Smooth muscle cell (in vitro differentiated cells): ENCODE data around the gene SPRN. TPM values are rescaled to one million over a fixed set of nuclear protein-coding genes. Genes with fewer than 3 reads are reported as not detected.

Source experiments
- DNase-seq: peaks from one replicate; lab custom pipeline; 2025; ENCODE audit not compliant: unreplicated experiment; lab: John Stamatoyannopoulos, UW
- H2AFZ ChIP-seq: fragments of 200-600 bp; sonication (generic); 2 replicates; pipeline ENCODE4 v1.6.0; 2016; ENCODE audit warnings: antibody characterized with exemption, low read depth, mild to moderate bottlenecking
- H3F3A ChIP-seq: fragments of 200-600 bp; sonication (generic); 2 replicates; pipeline ENCODE4 v1.6.0; 2017; ENCODE audit warnings: antibody characterized with exemption, low read depth
- H3K27ac ChIP-seq: fragments of 200-600 bp; sonication (generic); 2 replicates; pipeline ENCODE4 v1.5.1; 2016; ENCODE audit warnings: low read depth, mild to moderate bottlenecking
- H3K27me3 ChIP-seq: fragments of 200-600 bp; sonication (generic); 2 replicates; pipeline ENCODE4 v1.6.1; 2016; ENCODE audit warnings: low read depth, mild to moderate bottlenecking
- H3K36me3 ChIP-seq: fragments of 200-600 bp; sonication (generic); 2 replicates; pipeline ENCODE4 v1.5.1; 2016; ENCODE audit warnings: low read depth
- H3K4me1 ChIP-seq: fragments of 200-600 bp; sonication (generic); 2 replicates; pipeline ENCODE4 v1.5.1; 2016; ENCODE audit warnings: low read depth
- H3K4me2 ChIP-seq: fragments of 200-600 bp; sonication (generic); 2 replicates; pipeline ENCODE4 v1.6.0; 2016; ENCODE audit warnings: mild to moderate bottlenecking
- H3K4me3 ChIP-seq: fragments of 200-600 bp; sonication (generic); 2 replicates; pipeline ENCODE4 v1.5.1; 2016; ENCODE audit warnings: mild to moderate bottlenecking
- H3K79me2 ChIP-seq: fragments of 200-600 bp; sonication (generic); 2 replicates; pipeline ENCODE4 v1.6.0; 2016; ENCODE audit warnings: low read depth, mild to moderate bottlenecking
- H3K9ac ChIP-seq: fragments of 200-600 bp; sonication (generic); 2 replicates; pipeline ENCODE4 v1.6.0; 2016; ENCODE audit warnings: low read depth
- H3K9me3 ChIP-seq: fragments of 200-600 bp; sonication (generic); replicated peaks from 2 replicates; pipeline ENCODE4 v1.5.1; 2016; ENCODE audit warnings: low read depth
- H4K20me1 ChIP-seq: fragments of 200-600 bp; sonication (generic); 2 replicates; pipeline ENCODE4 v1.6.0; 2016; ENCODE audit warnings: low read depth
- CTCF ChIP-seq: fragments of 200-600 bp; sonication (generic); IDR thresholded peaks from 2 replicates; pipeline ENCODE4 v1.5.1; 2017; ENCODE audit warnings: borderline replicate concordance, mild to moderate bottlenecking, antibody characterized with exemption; ENCODE audit not compliant: insufficient read depth, poor library complexity, severe bottlenecking
- WGBS: methylation state at CpG from one replicate; pipeline ENCODE4 v1.1.7; 2016; ENCODE audit warnings: low lambda C conversion rate; 5-methylcytosine and 5-hydroxymethylcytosine counted together
- polyA plus RNA-seq: library from polyadenylated mRNA; unstranded; fragments of >200 nt; fragmentation: Nextera tagmentation; extraction: Ambion mirVana; gene quantifications from 2 replicates; pipeline ENCODE4 v1.2.1, GENCODE V29; 2016
- total RNA-seq: library from RNA; depleted of rRNA; stranded (reverse); fragments of >200 nt; gene quantifications from 2 replicates; pipeline ENCODE4 v1.2.3, GENCODE V29; 2014

SPRN gene
- total and polyA plus RNA-seq, 2 experiments from 2014 or later = 0.13 to 1.00 TPM

- WGBS = 97% methylated on average over 10 of the region's 10 CpGs
- Histone ChIP-seq H3K4me3 (no peak overlapping the region), H3K27ac (no peak overlapping the region), H3K36me3 (peaks cover 4% of the 10 kb centered on the region), H3K4me1 (no peaks in the 10 kb centered on the region), H3K79me2 (peaks cover 41% of the 10 kb centered on the region), H3K4me2 (no peak overlapping the region), H3K9me3 (no peaks in the 10 kb centered on the region), H3K27me3 (no peaks in the 10 kb centered on the region), H2AFZ (no peak overlapping the region), H3K9ac (no peak overlapping the region), H4K20me1 (peaks cover 18% of the 10 kb centered on the region), H3F3A (peaks cover 3% of the 10 kb centered on the region)
- no peak for TF ChIP-seq CTCF
- DNase-seq = no peak
These were observed 23.6 kb downstream of the SPRN start for GRCh38 chr10:133400624-133401424.

- no peak overlapping the region for H3K9ac ChIP-seq
- H3K27me3 ChIP-seq = no peaks in the 10 kb centered on the region
- H3K36me3 ChIP-seq = no peaks in the 10 kb centered on the region
- no peak overlapping the region for H2AFZ ChIP-seq
- DNase-seq = no peak
- H3K4me1 ChIP-seq = no peaks in the 10 kb centered on the region
- H3F3A ChIP-seq = no peaks in the 10 kb centered on the region
- TF ChIP-seq CTCF = no peak
- 97% methylated on average over 18 of the region's 19 CpGs for WGBS
- no peak overlapping the region for H3K4me2 ChIP-seq
- H3K9me3 ChIP-seq = no peaks in the 10 kb centered on the region
- H3K79me2 ChIP-seq = peaks cover 42% of the 10 kb centered on the region
- no peak overlapping the region for H3K27ac ChIP-seq
- H3K4me3 ChIP-seq = no peak overlapping the region
- H4K20me1 ChIP-seq = peaks cover under 1% of the 10 kb centered on the region
These were observed 25.3 kb downstream of the SPRN start for GRCh38 chr10:133399123-133399601.

- H3F3A ChIP-seq = no peaks in the 10 kb centered on the region
- no peak overlapping the region for H3K4me2 ChIP-seq
- no peaks in the 10 kb centered on the region for H3K4me1 ChIP-seq
- no peak overlapping the region for H3K27ac ChIP-seq
- H3K36me3 ChIP-seq = no peaks in the 10 kb centered on the region
- no peak for TF ChIP-seq CTCF
- H4K20me1 ChIP-seq = no peaks in the 10 kb centered on the region
- WGBS = 96% methylated on average over 7 of the region's 7 CpGs
- H3K9ac ChIP-seq = no peak overlapping the region
- no peaks in the 10 kb centered on the region for H3K27me3 ChIP-seq
- no peak overlapping the region for H2AFZ ChIP-seq
- DNase-seq = no peak
- no peaks in the 10 kb centered on the region for H3K9me3 ChIP-seq
- peaks cover 42% of the 10 kb centered on the region for H3K79me2 ChIP-seq
- H3K4me3 ChIP-seq = no peak overlapping the region
These were observed 26.5 kb downstream of the SPRN start for GRCh38 chr10:133397938-133398337.
